GM21447 (cell line): ENCODE results near the gene ARHGEF19.
"Not testable (repeated sequence)": the region's sequence is repeated elsewhere in the genome, so short reads cannot be mapped to it uniquely, and the experiment has no call there.

Experiments
- ATAC-seq: cut with Tn5 transposase; IDR thresholded peaks from one replicate; pipeline ENCODE4 v1.9.1; 2021; ENCODE audit not compliant: unreplicated experiment

The ARHGEF19 gene

GRCh38 chr1:16212251-16212961 is at the start of gene ARHGEF19:
Gene ARHGEF19 (minus strand): TSS chr1:16212652. CDS start chr1:16209054, 3,598 bp downstream.
- ATAC-seq: no peak

- ATAC-seq: no peak
Measured at GRCh38 chr1:16262067-16262466, 49.6 kb upstream of the ARHGEF19 start.

DNA sequence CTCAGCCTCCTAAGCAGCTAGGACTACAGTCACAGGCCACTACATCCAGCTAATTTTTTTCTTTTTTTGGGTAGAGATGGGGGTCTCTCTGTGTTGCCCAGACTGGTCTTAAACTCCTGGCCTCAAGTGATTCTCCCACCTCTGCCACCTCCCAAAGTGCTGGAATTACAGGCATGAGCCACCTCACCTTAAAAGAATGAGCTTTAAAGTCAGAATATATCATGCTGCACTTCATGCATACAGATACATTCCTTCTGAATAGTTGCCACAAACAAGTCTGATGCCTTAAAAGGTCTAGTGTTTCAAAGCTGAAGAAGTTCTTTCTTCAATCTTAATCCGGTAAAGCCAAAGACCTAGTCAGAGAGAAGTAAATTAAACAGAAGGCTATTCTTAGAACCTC is 48.4 kb upstream of the ARHGEF19 start:
- ATAC-seq: no peak

GRCh38 chr1:16258591-16259135 is 46.2 kb upstream of the ARHGEF19 start:
- ATAC-seq: no peak

GRCh38 chr1:16257968-16258367 is 45.5 kb upstream of the ARHGEF19 start:
- no peak for ATAC-seq

- ATAC-seq: not testable (repeated sequence)
Measured at GRCh38 chr1:16257556-16257955, 45.1 kb upstream of the ARHGEF19 start.

- no peak for ATAC-seq
Measured at GRCh38 chr1:16256478-16256877, 44.0 kb upstream of the ARHGEF19 start.

GRCh38 chr1:16254263-16254928 is 41.9 kb upstream of the ARHGEF19 start:
- ATAC-seq: no peak

DNA sequence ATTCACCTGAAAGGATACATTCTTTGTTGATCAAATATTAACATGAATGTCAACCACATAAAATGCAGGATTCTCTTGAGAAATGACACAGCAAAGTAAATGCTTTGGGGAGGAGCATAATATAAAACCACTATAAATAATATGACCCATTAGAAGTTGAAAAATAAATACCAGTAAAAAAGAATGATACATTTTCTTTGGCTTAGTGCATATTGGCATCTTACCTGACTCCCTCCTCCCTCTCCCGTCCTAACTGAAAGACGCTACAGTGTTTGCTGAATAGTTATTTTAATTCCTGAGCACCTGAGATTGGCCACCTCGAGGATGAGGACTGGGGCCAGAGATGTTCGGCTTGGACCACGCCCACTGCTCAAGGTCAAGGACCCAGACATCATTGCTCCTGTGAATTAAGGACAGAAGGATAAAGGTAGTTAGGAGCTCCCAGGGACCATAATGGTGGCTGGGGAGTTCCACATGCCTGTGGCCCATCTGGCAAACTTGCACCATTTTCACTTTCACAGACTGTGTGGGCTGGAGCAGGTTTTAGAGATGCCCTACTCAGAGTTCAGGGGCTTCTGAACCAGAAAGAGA is 41.0 kb upstream of the ARHGEF19 start:
- ATAC-seq: no peak

DNA sequence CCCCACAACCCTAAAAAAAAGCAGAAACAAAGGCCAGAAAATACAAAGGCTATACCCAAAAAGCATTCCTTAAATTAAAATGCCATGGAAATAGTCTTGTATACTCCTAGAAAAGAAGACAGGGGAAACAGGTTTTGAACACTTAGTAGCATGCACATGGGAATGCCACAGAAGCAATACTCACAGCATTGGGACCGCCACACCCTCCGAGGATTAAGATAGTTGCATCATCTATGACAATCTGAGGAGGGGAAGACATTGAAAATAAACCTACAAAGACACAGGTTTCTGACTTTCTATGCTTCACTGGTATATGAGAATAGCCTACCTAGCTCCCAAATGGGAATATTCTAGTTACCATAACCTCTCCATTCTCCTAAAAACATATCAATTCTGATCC is 40.5 kb upstream of the ARHGEF19 start:
- ATAC-seq: no peak

DNA sequence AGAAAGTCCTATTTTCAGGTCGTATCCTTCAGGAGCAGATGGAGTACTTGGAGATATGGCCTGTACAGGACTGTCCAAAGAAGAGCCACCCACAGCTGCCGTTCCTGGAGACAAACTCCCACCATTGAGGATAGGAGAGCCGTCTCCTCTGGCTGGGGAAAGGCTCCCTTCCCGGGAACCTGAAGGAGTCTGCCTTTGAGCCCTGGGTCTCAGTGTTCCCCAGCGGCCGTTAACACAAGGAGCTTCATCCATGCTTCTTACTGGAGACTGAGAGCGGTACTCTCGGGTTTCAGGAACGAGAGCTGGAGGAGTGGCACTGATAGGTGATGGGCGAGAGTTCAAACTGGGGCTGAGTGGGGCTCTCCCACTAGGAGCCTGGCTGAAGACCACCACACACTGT is 38.9 kb upstream of the ARHGEF19 start:
- no peak for ATAC-seq

- no peak for ATAC-seq
Measured at GRCh38 chr1:16250524-16251251, 38.2 kb upstream of the ARHGEF19 start.

DNA sequence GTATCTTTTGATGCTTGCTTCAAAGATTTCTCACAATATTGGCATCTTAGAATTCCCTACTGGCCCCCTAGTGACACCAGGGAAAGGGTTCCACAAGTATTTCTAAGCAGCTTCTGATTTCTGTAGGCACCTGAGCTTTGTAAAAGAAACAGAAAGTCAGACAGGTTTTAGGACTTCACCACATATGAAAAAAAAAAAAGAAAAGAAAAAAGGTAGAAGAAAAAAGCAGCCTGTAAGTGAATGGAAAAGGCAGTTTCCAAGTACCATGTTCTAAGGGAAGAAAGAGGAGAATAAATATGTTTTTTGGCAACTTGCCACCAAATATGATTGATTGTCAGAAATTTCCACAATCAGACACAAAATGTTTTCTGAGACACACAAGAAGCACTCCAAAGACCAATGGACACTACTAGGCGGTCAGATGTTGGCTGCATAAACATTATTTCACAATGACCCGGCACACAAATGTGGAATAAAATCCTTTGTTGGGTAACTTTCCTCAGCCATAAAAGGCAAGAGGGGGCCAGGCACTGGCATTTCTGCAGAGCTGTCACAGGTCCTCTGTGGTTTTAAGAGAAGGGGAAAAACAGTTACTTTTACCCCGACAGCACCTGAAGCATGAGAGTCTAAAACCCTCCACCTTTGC is 37.3 kb upstream of the ARHGEF19 start:
- no peak for ATAC-seq

DNA sequence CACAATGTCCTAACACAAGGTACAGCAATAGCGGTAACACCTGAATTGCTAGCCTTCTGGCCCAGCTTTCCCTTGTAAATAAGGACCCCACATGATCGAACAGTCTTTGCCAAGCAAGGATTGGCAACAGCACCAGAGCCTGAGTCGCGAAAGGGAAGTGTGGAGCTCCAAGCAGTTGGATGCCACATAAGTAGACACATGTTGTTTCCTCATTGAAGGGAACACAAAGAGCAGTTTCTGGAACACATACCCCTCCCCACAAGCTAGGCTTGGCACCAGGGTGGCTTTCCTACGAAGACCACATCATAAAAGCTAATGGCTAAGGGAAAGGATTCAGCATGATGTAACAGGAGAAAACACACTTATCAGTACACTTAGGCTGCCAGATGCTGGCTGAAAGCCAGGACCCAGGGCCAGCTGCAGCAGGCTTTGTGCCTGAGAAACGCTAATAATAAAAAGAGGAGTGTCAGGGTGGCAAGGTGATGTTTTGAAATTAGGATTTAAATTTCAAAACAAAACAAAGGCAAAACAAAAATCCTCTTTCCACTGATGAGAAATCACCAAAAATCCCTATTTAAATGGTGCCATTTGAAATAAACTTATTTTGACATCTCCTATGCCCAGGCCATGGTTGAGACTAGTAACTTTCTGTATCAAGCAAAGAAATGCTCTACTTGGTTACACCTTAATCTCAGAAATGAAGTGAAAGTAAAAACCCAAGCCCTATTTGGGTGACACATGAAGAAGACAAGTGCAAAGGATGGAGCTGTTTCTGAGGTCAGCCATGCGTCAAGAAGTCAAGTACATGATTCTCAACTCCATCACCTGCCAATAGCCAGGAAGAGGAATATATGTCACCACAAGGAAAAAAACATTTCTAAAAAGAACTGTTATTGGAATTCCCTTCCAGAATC is 36.4 kb upstream of the ARHGEF19 start:
- ATAC-seq: peak; percentile 74

DNA sequence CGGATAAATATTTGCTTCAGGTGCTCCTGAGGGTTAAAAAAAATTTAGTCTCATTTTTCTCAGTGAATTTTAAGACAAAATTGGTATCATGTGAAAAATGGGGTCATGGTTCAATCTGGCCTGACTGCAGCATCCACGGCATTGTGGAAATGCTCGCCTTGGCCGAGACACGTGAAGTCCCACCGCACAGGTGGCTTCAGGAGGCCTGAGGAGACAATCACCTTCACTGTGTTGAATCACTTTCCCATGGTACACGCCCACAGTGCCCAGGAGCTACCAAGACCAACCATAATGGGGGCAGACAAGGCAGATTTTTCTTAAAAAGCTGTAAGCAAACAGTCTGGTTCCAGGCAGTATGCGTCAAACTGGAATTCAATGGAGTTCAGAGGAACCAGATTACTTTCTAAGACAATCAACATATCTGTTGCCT is 35.6 kb upstream of the ARHGEF19 start:
- no peak for ATAC-seq

DNA sequence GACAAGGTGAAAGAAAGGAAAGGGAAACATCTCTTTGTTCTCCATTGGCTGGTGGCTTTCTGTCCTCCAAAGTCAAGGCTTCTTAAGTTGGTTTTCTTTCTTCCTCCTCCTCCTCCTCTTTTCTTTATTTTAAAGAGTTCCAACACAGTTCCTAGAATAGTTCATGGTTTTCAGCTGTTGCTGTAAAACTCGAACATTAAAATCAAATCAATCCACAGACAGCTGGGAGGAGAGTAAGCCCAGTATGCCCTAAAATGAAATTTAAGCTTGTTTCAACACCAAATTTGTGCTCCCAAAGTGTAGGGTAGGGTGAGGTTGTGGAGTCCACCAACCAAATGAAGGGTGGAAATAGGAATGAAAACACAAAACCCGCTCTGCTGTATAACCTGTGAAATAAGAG is 35.0 kb upstream of the ARHGEF19 start:
- ATAC-seq: no peak

DNA sequence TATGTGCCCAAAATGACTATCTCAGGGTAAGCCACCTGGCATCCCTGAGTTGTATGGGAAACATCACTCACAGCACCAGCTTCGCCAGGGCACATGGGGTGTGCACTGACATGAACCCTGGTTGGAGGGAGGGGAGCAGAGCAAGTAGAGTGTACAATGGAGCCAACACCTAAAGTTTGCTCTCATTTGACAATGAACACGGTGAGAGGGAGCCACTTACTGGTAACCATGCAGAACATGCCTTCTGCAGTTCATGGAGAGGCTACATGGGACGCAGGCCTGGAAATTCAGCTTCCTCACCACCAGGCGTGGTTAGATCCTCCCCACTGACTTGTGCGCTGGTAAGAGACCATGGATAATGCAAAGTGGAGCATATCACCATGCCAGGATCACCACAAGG is 34.5 kb upstream of the ARHGEF19 start:
- ATAC-seq: no peak

- not testable (repeated sequence) for ATAC-seq
Measured at GRCh38 chr1:16246239-16246638, 33.8 kb upstream of the ARHGEF19 start.

- no peak for ATAC-seq
Measured at GRCh38 chr1:16245476-16246196, 33.2 kb upstream of the ARHGEF19 start.
